IMR-90 (cell line): Measurements from ENCODE around the gene SCFD1.

ENCODE experiments used
- POLR2A ChIP-seq: IDR thresholded peaks from 2 replicates; pipeline ENCODE4 v1.6.1; 2012; ENCODE audit warnings: mild to moderate bottlenecking, low read depth, low read length
- RAD21 ChIP-seq: IDR thresholded peaks from 2 replicates; pipeline ENCODE4 v1.6.1; 2012; ENCODE audit warnings: low read length, improper control_type of control experiment
- RCOR1 ChIP-seq: IDR thresholded peaks from 2 replicates; pipeline ENCODE4 v1.6.1; 2012; ENCODE audit warnings: mild to moderate bottlenecking, low read length, improper control_type of control experiment; ENCODE audit not compliant: insufficient replicate concordance
- RFX5 ChIP-seq: IDR thresholded peaks from 2 replicates; pipeline ENCODE4 v1.8.0; 2012; ENCODE audit warnings: low read depth, mild to moderate bottlenecking, low read length, moderate library complexity
- TF ChIP-seq, protein P1 (sequence below): conservative IDR thresholded peaks from 2 replicates; pipeline ENCODE4 v1.5.1; 2012; ENCODE audit warnings: mild to moderate bottlenecking, low read depth, low read length, improper control_type of control experiment

DNA sequence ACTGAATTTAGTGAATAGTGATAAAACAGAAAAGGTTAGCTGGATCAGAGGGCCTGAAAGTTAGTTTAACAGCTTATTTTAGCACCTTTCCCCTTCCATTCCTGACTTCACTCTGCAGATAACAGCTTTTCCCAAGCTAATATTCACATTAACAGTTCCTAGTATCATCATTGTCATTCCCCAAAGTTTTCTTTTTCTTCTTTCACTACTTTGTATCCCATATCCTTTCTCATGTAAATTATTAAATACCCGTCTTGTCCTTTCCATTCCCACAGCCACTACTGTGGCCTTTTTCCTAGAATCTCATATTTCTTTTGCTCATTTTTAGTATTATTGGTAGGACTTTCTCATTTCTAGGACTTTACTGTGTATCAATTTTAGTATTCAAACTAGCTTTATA is 70.5 kb downstream of the SCFD1 start:
- TF ChIP-seq, protein P1, sequence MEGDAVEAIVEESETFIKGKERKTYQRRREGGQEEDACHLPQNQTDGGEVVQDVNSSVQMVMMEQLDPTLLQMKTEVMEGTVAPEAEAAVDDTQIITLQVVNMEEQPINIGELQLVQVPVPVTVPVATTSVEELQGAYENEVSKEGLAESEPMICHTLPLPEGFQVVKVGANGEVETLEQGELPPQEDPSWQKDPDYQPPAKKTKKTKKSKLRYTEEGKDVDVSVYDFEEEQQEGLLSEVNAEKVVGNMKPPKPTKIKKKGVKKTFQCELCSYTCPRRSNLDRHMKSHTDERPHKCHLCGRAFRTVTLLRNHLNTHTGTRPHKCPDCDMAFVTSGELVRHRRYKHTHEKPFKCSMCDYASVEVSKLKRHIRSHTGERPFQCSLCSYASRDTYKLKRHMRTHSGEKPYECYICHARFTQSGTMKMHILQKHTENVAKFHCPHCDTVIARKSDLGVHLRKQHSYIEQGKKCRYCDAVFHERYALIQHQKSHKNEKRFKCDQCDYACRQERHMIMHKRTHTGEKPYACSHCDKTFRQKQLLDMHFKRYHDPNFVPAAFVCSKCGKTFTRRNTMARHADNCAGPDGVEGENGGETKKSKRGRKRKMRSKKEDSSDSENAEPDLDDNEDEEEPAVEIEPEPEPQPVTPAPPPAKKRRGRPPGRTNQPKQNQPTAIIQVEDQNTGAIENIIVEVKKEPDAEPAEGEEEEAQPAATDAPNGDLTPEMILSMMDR: no peak
- TF ChIP-seq POLR2A (no peak), RCOR1 (no peak), RFX5 (no peak), RAD21 (no peak)
